CD4-positive, alpha-beta T cell (primary cell): ENCODE results near the gene PTPRD. TPM values are rescaled to one million over a fixed set of nuclear protein-coding genes. Genes with fewer than 3 reads are reported as not detected.

Experiments
- ATAC-seq: fragments of 200-7000 bp; cut with Tn5 transposase; one replicate; pipeline ENCODE4 v1.10.0; 2022; ENCODE audit warnings: mild to moderate bottlenecking; ENCODE audit not compliant: poor library complexity
- CTCF ChIA-PET: fragments of 350-600 bp; sonication (Branson Sonifier 250); formaldehyde crosslinking; loops from one replicate; lab custom pipeline; 2021; ENCODE audit warnings: antibody characterized with exemption, inconsistent platforms; lab: Charles Lee
- POLR2A ChIA-PET: fragments of 350-600 bp; sonication (Branson Sonifier 250); formaldehyde crosslinking; loops from one replicate; lab custom pipeline; 2021; ENCODE audit warnings: antibody characterized with exemption, inconsistent platforms; lab: Charles Lee
- DNase-seq, 14 experiments: peaks; one replicate each; pipeline ENCODE4 v3.0.0-alpha.2; 2013 to 2020; ENCODE audit warnings: mixed read lengths in 2 of 14
- H3K27ac ChIP-seq, 2 donors: one replicate each; pipeline versions ENCODE4 v1.5.1 to v1.7.0; 2013; ENCODE audit warnings: low read length in 2 of 2, low read depth in 1 of 2, mild to moderate bottlenecking in 1 of 2
- H3K27me3 ChIP-seq, 2 experiments: 1 replicate in 1 of 2; 2 replicates in 1 of 2; pipeline versions ENCODE4 v1.6.1 to v1.7.0; 2013; ENCODE audit warnings: low read length in 2 of 2, control low read depth in 1 of 2, mild to moderate bottlenecking in 1 of 2, moderate library complexity in 1 of 2; ENCODE audit not compliant: insufficient read depth in 2 of 2, control insufficient read depth in 1 of 2
- H3K36me3 ChIP-seq: one replicate; pipeline ENCODE4 v1.6.1; 2013; ENCODE audit warnings: low read length, control low read depth; ENCODE audit not compliant: insufficient read depth
- H3K4me1 ChIP-seq: one replicate; pipeline ENCODE4 v1.6.1; 2013; ENCODE audit warnings: low read length, control low read depth; ENCODE audit not compliant: insufficient read depth
- H3K4me3 ChIP-seq: one replicate; pipeline ENCODE4 v1.5.1; 2013; ENCODE audit warnings: mild to moderate bottlenecking, low read length, moderate library complexity
- H3K9me3 ChIP-seq, 2 experiments: 1 replicate in 1 of 2; 2 replicates in 1 of 2; pipeline versions ENCODE4 v1.6.1 to v1.7.0; 2013; ENCODE audit warnings: low read length in 2 of 2, mild to moderate bottlenecking in 2 of 2, control low read depth in 1 of 2, moderate library complexity in 1 of 2; ENCODE audit not compliant: control insufficient read depth in 1 of 2, insufficient read depth in 1 of 2
- H3K27ac Mint-ChIP-seq: one replicate; pipeline ENCODE4 v1.8.0; 2020; ENCODE audit warnings: mixed read lengths
- H3K27me3 Mint-ChIP-seq: one replicate; pipeline ENCODE4 v1.8.0; 2021; ENCODE audit warnings: mixed read lengths
- H3K36me3 Mint-ChIP-seq: one replicate; pipeline ENCODE4 v1.8.0; 2021; ENCODE audit warnings: low read depth, mixed read lengths
- H3K4me1 Mint-ChIP-seq: one replicate; pipeline ENCODE4 v1.8.0; 2021; ENCODE audit warnings: low read depth, mixed read lengths
- H3K4me3 Mint-ChIP-seq: one replicate; pipeline ENCODE4 v1.8.0; 2020; ENCODE audit warnings: mild to moderate bottlenecking, mixed read lengths
- H3K9me3 Mint-ChIP-seq: one replicate; pipeline ENCODE4 v1.8.0; 2020; ENCODE audit warnings: mixed read lengths
- intact Hi-C, 2 experiments: fragments of 100-400 bp; cut with DNase I in 1 of 2; cut with micrococcal nuclease in 1 of 2; formaldehyde crosslinking; loops; one replicate each; pipeline versions ENCODE4 v1.15.1 to v1.9.0; 2023 to 2025; cut with DNase I, micrococcal nuclease
- total RNA-seq, 174 experiments: library from RNA in 2 of 174; stranded (reverse) in 2 of 174; gene quantifications; one replicate each; pipeline ENCODE4 v1.2.3 and lab custom pipeline; 2021 to 2026
- TF ChIP-seq, protein P1 (sequence below): fragments of 200-600 bp; IDR thresholded peaks from one replicate; pipeline ENCODE4 v1.8.0; 2022; ENCODE audit warnings: antibody characterized with exemption, mild to moderate bottlenecking

PTPRD gene
- total RNA-seq, 2 experiments from 2014 or later, result not detected

DNA sequence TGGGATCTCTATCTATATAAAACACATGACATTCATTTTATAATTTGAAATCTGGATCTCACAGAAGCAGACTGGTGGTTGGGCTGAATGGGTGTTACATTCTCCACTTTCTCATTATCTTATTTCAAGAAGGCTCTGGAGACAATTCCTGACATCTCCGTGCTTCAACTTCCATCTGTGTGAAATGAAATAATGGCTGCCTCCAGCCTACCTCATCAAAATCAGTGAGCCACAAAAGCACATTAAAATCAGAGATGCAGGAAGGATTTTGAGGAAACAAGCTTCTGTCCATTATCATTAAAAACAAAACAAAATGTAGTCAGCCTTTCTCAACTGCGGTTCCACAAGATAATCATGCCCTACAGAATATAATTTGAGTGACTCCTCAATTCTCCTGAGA is 1854.9 kb downstream of the PTPRD start:
- H3K27ac ChIP-seq, result no peak overlapping the region
- TF ChIP-seq, protein P1, sequence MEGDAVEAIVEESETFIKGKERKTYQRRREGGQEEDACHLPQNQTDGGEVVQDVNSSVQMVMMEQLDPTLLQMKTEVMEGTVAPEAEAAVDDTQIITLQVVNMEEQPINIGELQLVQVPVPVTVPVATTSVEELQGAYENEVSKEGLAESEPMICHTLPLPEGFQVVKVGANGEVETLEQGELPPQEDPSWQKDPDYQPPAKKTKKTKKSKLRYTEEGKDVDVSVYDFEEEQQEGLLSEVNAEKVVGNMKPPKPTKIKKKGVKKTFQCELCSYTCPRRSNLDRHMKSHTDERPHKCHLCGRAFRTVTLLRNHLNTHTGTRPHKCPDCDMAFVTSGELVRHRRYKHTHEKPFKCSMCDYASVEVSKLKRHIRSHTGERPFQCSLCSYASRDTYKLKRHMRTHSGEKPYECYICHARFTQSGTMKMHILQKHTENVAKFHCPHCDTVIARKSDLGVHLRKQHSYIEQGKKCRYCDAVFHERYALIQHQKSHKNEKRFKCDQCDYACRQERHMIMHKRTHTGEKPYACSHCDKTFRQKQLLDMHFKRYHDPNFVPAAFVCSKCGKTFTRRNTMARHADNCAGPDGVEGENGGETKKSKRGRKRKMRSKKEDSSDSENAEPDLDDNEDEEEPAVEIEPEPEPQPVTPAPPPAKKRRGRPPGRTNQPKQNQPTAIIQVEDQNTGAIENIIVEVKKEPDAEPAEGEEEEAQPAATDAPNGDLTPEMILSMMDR, result no peak
- H3K4me3 ChIP-seq, result no peak overlapping the region
- H3K4me3 Mint-ChIP-seq, result no peak overlapping the region
- ChIA-PET CTCF (no interaction called here), POLR2A (no interaction called here)
- no peaks in the 10 kb centered on the region for H3K27me3 ChIP-seq
- H3K9me3 ChIP-seq, result no peaks in the 10 kb centered on the region
- no peaks in the 10 kb centered on the region for H3K4me1 ChIP-seq
- no peaks in the 10 kb centered on the region for H3K36me3 ChIP-seq
- H3K36me3 Mint-ChIP-seq, result no peaks in the 10 kb centered on the region
- no peaks in the 10 kb centered on the region for H3K4me1 Mint-ChIP-seq
- H3K27ac Mint-ChIP-seq, result no peak overlapping the region
- intact Hi-C loops, result no loop called here
- H3K9me3 Mint-ChIP-seq, result no peaks in the 10 kb centered on the region
- DNase-seq (no peak), ATAC-seq (no peak)
- H3K27me3 Mint-ChIP-seq, result no peaks in the 10 kb centered on the region

GRCh38 chr9:8754751-8755150 is 1858.1 kb downstream of the PTPRD start:
- no peaks in the 10 kb centered on the region for H3K4me1 Mint-ChIP-seq
- ATAC-seq (no peak), DNase-seq (no peak)
- H3K9me3 Mint-ChIP-seq, result no peaks in the 10 kb centered on the region
- H3K36me3 Mint-ChIP-seq, result no peaks in the 10 kb centered on the region
- no peaks in the 10 kb centered on the region for H3K27me3 Mint-ChIP-seq
- H3K27ac Mint-ChIP-seq, result no peak overlapping the region
- H3K27me3 ChIP-seq, result no peaks in the 10 kb centered on the region
- H3K9me3 ChIP-seq, result no peaks in the 10 kb centered on the region
- ChIA-PET POLR2A (no interaction called here), CTCF (no interaction called here)
- no peaks in the 10 kb centered on the region for H3K36me3 ChIP-seq
- H3K4me1 ChIP-seq, result no peaks in the 10 kb centered on the region
- H3K27ac ChIP-seq, result no peak overlapping the region
- intact Hi-C loops, result no loop called here
- H3K4me3 ChIP-seq, result no peak overlapping the region
- TF ChIP-seq, protein P1, result no peak
- no peak overlapping the region for H3K4me3 Mint-ChIP-seq

- Histone ChIP-seq H3K9me3 (no peaks in the 10 kb centered on the region), H3K4me1 (no peaks in the 10 kb centered on the region), H3K27ac (no peak overlapping the region), H3K36me3 (no peaks in the 10 kb centered on the region), H3K27me3 (no peaks in the 10 kb centered on the region), H3K4me3 (no peak overlapping the region)
- intact Hi-C loops, result no loop called here
- H3K4me3 Mint-ChIP-seq, result no peak overlapping the region
- ChIA-PET CTCF (no interaction called here), POLR2A (no interaction called here)
- no peaks in the 10 kb centered on the region for H3K36me3 Mint-ChIP-seq
- ATAC-seq (no peak), DNase-seq (no peak)
- H3K27ac Mint-ChIP-seq, result no peak overlapping the region
- TF ChIP-seq, protein P1, result no peak
- H3K4me1 Mint-ChIP-seq, result no peaks in the 10 kb centered on the region
- H3K27me3 Mint-ChIP-seq, result peaks cover 3% of the 10 kb centered on the region
- peaks cover 2% of the 10 kb centered on the region for H3K9me3 Mint-ChIP-seq
Observed at GRCh38 chr9:8751406-8751930, 1861.3 kb downstream of the PTPRD start.
